ENCODE measurements around the gene TNRC6C.

GRCh38 chr17:77951123-77951522 lies 7.4 kb upstream of the TNRC6C start:
- TF ChIP-seq CTCF (conservative IDR thresholded peaks at IDR 0.05; ENCODE audit: low read depth in 2 of 2) (no peak), EZH2 (IDR thresholded peaks at IDR 0.05; ENCODE audit: low read depth, unreplicated experiment) (no peak), EZH2phosphoT487 (IDR thresholded peaks at IDR 0.05; ENCODE audit: unreplicated experiment) (no peak), POLR2AphosphoS5 (IDR thresholded peaks at IDR 0.05; ENCODE audit: low read depth) (no peak), CREB1 (CRISPR knock-in tag; IDR thresholded peaks at IDR 0.05; ENCODE audit: low read depth) (no peak), REST (IDR thresholded peaks at IDR 0.05; ENCODE audit: unreplicated experiment) (no peak), STAT1 (IDR thresholded peaks at IDR 0.05; ENCODE audit: unreplicated experiment) (no peak)
- TF ChIP-seq, protein P1, sequence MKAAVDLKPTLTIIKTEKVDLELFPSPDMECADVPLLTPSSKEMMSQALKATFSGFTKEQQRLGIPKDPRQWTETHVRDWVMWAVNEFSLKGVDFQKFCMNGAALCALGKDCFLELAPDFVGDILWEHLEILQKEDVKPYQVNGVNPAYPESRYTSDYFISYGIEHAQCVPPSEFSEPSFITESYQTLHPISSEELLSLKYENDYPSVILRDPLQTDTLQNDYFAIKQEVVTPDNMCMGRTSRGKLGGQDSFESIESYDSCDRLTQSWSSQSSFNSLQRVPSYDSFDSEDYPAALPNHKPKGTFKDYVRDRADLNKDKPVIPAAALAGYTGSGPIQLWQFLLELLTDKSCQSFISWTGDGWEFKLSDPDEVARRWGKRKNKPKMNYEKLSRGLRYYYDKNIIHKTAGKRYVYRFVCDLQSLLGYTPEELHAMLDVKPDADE (IDR thresholded peaks at IDR 0.05): no peak

Data from GM23338 (cell line).